NCI-H2227 (cell line): ENCODE data around the gene ABCC1.

Source experiments
- DNase-seq: peaks from one replicate; lab custom pipeline; 2025; ENCODE audit not compliant: unreplicated experiment; lab: John Stamatoyannopoulos, UW

ABCC1 gene

GRCh38 chr16:15988268-15989013 is 39.0 kb downstream of the ABCC1 start:
- no peak for DNase-seq

- no peak for DNase-seq
Observed at GRCh38 chr16:15990902-15991301, 41.5 kb downstream of the ABCC1 start.

- DNase-seq: no peak
Observed at GRCh38 chr16:15993128-15993527, 43.7 kb downstream of the ABCC1 start.

- no peak for DNase-seq
Observed at GRCh38 chr16:15993541-15993940, 44.1 kb downstream of the ABCC1 start.

- DNase-seq: no peak
Observed at GRCh38 chr16:15993946-15994665, 44.7 kb downstream of the ABCC1 start.

GRCh38 chr16:15996432-15997109 is 47.2 kb downstream of the ABCC1 start:
- DNase-seq: no peak

- no peak for DNase-seq
Observed at GRCh38 chr16:16000685-16001084, 51.3 kb downstream of the ABCC1 start.

- DNase-seq: no peak
Observed at GRCh38 chr16:16001596-16002255, 52.3 kb downstream of the ABCC1 start.

GRCh38 chr16:16003719-16004313 is 54.4 kb downstream of the ABCC1 start:
- no peak for DNase-seq

- no peak for DNase-seq
Observed at GRCh38 chr16:16004314-16004749, 54.9 kb downstream of the ABCC1 start.

- no peak for DNase-seq
Observed at GRCh38 chr16:16005721-16006120, 56.3 kb downstream of the ABCC1 start.

- DNase-seq: no peak
Observed at GRCh38 chr16:16006650-16007049, 57.2 kb downstream of the ABCC1 start.

GRCh38 chr16:16007743-16008111 is 58.3 kb downstream of the ABCC1 start:
- DNase-seq: no peak

- DNase-seq: no peak
Observed at GRCh38 chr16:16008666-16009065, 59.2 kb downstream of the ABCC1 start.

GRCh38 chr16:16009401-16009800 is 60.0 kb downstream of the ABCC1 start:
- no peak for DNase-seq

- DNase-seq: no peak
Observed at GRCh38 chr16:16010194-16010593, 60.8 kb downstream of the ABCC1 start.

GRCh38 chr16:16012144-16012543 is 62.7 kb downstream of the ABCC1 start:
- DNase-seq: no peak

GRCh38 chr16:16013812-16014211 is 64.4 kb downstream of the ABCC1 start:
- no peak for DNase-seq

GRCh38 chr16:16014329-16015224 is 65.2 kb downstream of the ABCC1 start:
- no peak for DNase-seq

GRCh38 chr16:16015849-16016248 is 66.4 kb downstream of the ABCC1 start:
- no peak for DNase-seq
